ENCODE results near the gene CDK8. TPM values are rescaled to one million over a fixed set of nuclear protein-coding genes. Genes with fewer than 3 reads are reported as not detected.

CDK8 gene
- total and polyA plus RNA-seq, 2 experiments from 2014 or later, result 13.6 to 24.0 TPM

DNA sequence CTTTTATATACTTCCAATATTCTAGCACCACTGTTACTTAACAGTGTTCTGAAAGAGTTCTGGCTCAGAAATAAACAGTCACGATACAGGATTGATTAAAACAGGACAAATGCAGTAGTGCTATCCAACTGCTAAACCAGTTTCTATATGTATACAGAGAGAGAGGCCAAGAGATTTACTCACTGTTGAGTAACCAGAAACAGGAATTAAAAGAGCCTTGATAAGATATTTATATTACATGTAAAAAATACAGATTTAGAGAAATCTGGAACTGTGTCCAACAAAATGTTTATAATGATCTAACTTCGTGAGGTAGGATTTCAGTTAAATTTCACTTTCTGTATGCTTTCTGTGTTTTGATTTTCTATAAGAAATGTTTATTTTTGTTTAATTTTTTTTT is 116.6 kb downstream of the CDK8 start (continued):
- TF ChIP-seq, protein P1, sequence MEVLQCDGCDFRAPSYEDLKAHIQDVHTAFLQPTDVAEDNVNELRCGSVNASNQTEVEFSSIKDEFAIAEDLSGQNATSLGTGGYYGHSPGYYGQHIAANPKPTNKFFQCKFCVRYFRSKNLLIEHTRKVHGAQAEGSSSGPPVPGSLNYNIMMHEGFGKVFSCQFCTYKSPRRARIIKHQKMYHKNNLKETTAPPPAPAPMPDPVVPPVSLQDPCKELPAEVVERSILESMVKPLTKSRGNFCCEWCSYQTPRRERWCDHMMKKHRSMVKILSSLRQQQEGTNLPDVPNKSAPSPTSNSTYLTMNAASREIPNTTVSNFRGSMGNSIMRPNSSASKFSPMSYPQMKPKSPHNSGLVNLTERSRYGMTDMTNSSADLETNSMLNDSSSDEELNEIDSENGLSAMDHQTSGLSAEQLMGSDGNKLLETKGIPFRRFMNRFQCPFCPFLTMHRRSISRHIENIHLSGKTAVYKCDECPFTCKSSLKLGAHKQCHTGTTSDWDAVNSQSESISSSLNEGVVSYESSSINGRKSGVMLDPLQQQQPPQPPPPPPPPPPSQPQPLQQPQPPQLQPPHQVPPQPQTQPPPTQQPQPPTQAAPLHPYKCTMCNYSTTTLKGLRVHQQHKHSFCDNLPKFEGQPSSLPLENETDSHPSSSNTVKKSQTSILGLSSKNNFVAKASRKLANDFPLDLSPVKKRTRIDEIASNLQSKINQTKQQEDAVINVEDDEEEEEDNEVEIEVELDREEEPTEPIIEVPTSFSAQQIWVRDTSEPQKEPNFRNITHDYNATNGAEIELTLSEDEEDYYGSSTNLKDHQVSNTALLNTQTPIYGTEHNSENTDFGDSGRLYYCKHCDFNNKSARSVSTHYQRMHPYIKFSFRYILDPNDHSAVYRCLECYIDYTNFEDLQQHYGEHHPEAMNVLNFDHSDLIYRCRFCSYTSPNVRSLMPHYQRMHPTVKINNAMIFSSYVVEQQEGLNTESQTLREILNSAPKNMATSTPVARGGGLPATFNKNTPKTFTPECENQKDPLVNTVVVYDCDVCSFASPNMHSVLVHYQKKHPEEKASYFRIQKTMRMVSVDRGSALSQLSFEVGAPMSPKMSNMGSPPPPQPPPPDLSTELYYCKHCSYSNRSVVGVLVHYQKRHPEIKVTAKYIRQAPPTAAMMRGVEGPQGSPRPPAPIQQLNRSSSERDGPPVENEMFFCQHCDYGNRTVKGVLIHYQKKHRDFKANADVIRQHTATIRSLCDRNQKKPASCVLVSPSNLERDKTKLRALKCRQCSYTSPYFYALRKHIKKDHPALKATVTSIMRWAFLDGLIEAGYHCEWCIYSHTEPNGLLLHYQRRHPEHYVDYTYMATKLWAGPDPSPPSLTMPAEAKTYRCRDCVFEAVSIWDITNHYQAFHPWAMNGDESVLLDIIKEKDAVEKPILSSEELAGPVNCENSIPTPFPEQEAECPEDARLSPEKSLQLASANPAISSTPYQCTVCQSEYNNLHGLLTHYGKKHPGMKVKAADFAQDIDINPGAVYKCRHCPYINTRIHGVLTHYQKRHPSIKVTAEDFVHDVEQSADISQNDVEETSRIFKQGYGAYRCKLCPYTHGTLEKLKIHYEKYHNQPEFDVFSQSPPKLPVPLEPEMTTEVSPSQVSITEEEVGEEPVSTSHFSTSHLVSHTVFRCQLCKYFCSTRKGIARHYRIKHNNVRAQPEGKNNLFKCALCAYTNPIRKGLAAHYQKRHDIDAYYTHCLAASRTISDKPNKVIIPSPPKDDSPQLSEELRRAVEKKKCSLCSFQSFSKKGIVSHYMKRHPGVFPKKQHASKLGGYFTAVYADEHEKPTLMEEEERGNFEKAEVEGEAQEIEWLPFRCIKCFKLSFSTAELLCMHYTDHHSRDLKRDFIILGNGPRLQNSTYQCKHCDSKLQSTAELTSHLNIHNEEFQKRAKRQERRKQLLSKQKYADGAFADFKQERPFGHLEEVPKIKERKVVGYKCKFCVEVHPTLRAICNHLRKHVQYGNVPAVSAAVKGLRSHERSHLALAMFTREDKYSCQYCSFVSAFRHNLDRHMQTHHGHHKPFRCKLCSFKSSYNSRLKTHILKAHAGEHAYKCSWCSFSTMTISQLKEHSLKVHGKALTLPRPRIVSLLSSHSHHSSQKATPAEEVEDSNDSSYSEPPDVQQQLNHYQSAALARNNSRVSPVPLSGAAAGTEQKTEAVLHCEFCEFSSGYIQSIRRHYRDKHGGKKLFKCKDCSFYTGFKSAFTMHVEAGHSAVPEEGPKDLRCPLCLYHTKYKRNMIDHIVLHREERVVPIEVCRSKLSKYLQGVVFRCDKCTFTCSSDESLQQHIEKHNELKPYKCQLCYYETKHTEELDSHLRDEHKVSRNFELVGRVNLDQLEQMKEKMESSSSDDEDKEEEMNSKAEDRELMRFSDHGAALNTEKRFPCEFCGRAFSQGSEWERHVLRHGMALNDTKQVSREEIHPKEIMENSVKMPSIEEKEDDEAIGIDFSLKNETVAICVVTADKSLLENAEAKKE (CRISPR knock-in tag; IDR thresholded peaks at IDR 0.05), result no peak
- no peak for TF ChIP-seq EZH2phosphoT487 (IDR thresholded peaks at IDR 0.05; ENCODE audit: unreplicated experiment)

DNA sequence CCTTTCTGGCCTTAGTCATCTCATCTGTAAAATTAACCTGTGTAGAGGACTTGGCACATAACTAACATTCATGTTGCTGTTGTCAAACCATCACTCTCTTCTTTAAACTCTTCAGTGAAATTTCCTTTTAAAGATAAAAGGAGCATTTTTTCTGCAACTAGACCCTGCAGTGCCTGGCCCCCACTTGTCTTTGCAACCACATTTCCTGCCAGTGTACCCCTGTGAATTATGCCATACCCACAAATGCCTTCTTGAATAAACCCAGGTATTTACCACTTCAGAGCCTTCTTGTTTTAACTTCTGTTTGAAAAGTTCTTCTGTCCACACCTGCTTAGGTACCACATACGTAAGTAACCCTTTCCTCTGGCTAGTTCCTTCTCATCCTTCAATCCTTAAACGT is 118.8 kb downstream of the CDK8 start:
- no peaks in the 10 kb centered on the region for H3K9me3 Mint-ChIP-seq
- H3K4me1 Mint-ChIP-seq, result peaks cover 8% of the 10 kb centered on the region; the same call in 2 of the 3 replicates
- no peak overlapping the region for H3K4me3 Mint-ChIP-seq
- no peaks in the 10 kb centered on the region for H3K9me2 ChIP-seq (ENCODE audit: insufficient read depth)
- no peak overlapping the region for H3K27ac Mint-ChIP-seq
- no peak for DNase-seq (ENCODE audit: low spot score)
- ATAC-seq, result no peak
- no peak overlapping the region for H3K4me2 ChIP-seq
- H3K36me3 ChIP-seq (ENCODE audit: insufficient read depth), result no peaks in the 10 kb centered on the region
- H3K79me2 ChIP-seq (replicated peaks; ENCODE audit: insufficient read depth), result no peaks in the 10 kb centered on the region
- H3K36me3 Mint-ChIP-seq (ENCODE audit: low read depth), result no peaks in the 10 kb centered on the region
- no peak overlapping the region for H3K4me3 ChIP-seq
- H4K20me1 ChIP-seq (replicated peaks; ENCODE audit: insufficient read depth), result no peaks in the 10 kb centered on the region
- H3F3A ChIP-seq (replicated peaks; ENCODE audit: low read depth), result no peaks in the 10 kb centered on the region
- no peaks in the 10 kb centered on the region for H3K4me1 ChIP-seq (ENCODE audit: insufficient read depth)
- H3K27me3 Mint-ChIP-seq (ENCODE audit: insufficient read depth, low read depth, poor library complexity), result no peaks in the 10 kb centered on the region
- no peak overlapping the region for H2AFZ ChIP-seq
- no peak overlapping the region for H3K27ac ChIP-seq (ENCODE audit: low read depth)
- no peaks in the 10 kb centered on the region for H3K27me3 ChIP-seq (ENCODE audit: insufficient read depth)
- no peak for TF ChIP-seq ZNF114 (CRISPR knock-in tag; IDR thresholded peaks at IDR 0.05)
- TF ChIP-seq EZH2phosphoT487 (IDR thresholded peaks at IDR 0.05; ENCODE audit: unreplicated experiment), result no peak
- TF ChIP-seq, protein P2, sequence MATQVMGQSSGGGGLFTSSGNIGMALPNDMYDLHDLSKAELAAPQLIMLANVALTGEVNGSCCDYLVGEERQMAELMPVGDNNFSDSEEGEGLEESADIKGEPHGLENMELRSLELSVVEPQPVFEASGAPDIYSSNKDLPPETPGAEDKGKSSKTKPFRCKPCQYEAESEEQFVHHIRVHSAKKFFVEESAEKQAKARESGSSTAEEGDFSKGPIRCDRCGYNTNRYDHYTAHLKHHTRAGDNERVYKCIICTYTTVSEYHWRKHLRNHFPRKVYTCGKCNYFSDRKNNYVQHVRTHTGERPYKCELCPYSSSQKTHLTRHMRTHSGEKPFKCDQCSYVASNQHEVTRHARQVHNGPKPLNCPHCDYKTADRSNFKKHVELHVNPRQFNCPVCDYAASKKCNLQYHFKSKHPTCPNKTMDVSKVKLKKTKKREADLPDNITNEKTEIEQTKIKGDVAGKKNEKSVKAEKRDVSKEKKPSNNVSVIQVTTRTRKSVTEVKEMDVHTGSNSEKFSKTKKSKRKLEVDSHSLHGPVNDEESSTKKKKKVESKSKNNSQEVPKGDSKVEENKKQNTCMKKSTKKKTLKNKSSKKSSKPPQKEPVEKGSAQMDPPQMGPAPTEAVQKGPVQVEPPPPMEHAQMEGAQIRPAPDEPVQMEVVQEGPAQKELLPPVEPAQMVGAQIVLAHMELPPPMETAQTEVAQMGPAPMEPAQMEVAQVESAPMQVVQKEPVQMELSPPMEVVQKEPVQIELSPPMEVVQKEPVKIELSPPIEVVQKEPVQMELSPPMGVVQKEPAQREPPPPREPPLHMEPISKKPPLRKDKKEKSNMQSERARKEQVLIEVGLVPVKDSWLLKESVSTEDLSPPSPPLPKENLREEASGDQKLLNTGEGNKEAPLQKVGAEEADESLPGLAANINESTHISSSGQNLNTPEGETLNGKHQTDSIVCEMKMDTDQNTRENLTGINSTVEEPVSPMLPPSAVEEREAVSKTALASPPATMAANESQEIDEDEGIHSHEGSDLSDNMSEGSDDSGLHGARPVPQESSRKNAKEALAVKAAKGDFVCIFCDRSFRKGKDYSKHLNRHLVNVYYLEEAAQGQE (IDR thresholded peaks at IDR 0.05; ENCODE audit: unreplicated experiment), result no peak
- TF ChIP-seq STAT1 (IDR thresholded peaks at IDR 0.05; ENCODE audit: unreplicated experiment), result no peak
- TF ChIP-seq NANOG (IDR thresholded peaks at IDR 0.05; ENCODE audit: borderline replicate concordance), result no peak
- TF ChIP-seq POLR2AphosphoS5 (IDR thresholded peaks at IDR 0.05; ENCODE audit: low read depth), result no peak

Measured in GM23338 (cell line).